AG09309 (cell line): ENCODE data around the gene CLDN3.

Experiments
- DNase-seq: peaks from one replicate; pipeline ENCODE4 v3.0.0-alpha.2; 2010; ENCODE audit warnings: low read depth
- H3K4me3 ChIP-seq: 2 replicates; pipeline ENCODE4 v1.5.1; 2011; ENCODE audit warnings: mild to moderate bottlenecking, low read depth, low read length, moderate library complexity; ENCODE audit not compliant: control insufficient read depth
- TF ChIP-seq, protein P1 (sequence below): IDR thresholded peaks from 2 replicates; pipeline ENCODE4 v1.5.1; 2011; ENCODE audit warnings: mild to moderate bottlenecking, low read depth, low read length, inconsistent platforms; ENCODE audit not compliant: insufficient read depth, control insufficient read depth; ENCODE audit errors: missing control alignments

Gene CLDN3

DNA sequence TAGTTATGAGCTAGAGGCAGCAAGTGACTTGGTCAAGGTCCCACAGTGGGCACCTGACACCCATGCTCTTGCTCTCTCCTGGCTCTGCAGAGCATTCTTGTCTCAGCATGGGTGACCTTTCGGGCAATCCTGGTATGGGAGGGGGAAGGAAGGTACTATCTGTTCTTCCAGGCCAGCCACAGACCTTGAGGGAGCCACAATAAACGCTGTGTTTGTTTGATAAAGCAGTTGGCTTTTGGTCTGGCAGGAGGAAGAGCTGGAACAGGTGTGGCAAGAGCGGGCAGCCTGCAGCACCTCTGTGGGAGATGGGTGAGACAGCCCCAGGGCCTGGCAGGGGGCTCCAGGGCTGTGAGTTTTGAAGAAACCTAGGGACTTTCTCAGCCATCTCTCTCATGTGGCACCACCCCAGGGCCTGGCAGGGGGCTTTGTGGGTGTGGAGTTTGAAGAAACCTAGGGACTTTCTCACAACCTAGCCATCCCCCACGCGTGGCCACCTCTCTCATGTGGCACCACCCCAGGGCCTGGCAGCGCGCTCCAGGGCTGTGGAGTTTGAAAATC is 11.4 kb downstream of the CLDN3 start:
- no peak overlapping the region for H3K4me3 ChIP-seq
- no peak for DNase-seq
- TF ChIP-seq, protein P1, sequence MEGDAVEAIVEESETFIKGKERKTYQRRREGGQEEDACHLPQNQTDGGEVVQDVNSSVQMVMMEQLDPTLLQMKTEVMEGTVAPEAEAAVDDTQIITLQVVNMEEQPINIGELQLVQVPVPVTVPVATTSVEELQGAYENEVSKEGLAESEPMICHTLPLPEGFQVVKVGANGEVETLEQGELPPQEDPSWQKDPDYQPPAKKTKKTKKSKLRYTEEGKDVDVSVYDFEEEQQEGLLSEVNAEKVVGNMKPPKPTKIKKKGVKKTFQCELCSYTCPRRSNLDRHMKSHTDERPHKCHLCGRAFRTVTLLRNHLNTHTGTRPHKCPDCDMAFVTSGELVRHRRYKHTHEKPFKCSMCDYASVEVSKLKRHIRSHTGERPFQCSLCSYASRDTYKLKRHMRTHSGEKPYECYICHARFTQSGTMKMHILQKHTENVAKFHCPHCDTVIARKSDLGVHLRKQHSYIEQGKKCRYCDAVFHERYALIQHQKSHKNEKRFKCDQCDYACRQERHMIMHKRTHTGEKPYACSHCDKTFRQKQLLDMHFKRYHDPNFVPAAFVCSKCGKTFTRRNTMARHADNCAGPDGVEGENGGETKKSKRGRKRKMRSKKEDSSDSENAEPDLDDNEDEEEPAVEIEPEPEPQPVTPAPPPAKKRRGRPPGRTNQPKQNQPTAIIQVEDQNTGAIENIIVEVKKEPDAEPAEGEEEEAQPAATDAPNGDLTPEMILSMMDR = no peak

DNA sequence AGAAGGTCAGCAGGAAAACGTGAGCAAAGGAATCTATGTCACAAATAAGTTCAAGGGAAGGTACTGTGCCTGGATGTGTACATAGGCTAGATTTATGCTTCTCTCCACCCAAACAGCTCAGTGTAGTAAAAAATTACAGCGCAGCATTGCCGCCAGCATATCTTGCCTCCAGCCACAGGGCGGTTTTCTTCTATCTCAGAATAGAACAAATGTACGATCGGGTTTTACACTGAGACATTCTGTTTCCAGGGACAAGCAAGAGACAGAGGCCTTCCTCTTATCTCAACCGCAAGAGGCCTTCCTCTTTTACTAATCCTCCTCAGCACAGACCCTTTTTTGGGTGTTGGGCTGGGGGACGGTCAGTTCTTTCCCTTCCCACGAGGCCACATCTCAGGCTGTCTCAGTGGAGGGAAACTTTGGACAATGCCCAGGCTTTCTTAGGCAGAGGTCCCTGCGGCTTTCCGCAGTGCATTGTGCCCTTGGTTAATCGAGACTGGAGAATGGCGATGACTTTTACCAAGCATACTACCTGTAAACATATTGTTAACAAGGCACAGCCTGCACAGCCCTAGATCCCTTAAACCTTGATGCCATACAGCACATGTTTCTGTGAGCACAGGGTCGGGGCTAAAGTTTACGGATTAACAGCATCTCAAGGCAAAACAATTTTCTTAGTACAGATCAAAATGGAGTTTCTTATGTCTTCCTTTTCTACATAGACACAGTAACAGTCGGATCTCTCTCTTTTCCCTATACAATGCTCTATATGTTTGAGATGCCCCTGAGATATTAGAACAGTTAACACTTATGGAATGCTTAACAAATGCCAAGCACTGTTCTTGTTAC is 19.9 kb downstream of the CLDN3 start:
- TF ChIP-seq, protein P1 = no peak
- H3K4me3 ChIP-seq = no peak overlapping the region
- no peak for DNase-seq

DNA sequence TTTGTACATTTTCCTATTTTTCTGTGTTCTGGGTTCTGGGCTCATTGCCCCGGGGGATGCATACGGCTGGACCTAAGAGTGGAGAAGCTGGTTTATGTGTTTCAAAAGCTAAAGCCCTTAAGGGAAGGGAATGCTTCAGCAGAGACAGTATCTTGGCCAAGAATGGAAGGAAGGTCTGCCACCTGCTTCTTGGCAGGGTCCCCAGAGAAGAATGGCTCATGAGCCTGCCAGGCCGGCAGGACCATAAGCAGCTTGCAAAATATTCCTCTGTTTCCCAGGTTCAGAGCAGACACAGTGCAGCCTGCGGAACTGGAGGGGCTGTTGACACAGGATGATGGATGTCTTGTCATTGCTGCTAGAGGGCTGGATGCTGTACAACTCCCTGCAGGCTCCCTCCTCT is 23.7 kb downstream of the CLDN3 start:
- TF ChIP-seq, protein P1 = no peak
- DNase-seq = no peak
- no peak overlapping the region for H3K4me3 ChIP-seq

DNA sequence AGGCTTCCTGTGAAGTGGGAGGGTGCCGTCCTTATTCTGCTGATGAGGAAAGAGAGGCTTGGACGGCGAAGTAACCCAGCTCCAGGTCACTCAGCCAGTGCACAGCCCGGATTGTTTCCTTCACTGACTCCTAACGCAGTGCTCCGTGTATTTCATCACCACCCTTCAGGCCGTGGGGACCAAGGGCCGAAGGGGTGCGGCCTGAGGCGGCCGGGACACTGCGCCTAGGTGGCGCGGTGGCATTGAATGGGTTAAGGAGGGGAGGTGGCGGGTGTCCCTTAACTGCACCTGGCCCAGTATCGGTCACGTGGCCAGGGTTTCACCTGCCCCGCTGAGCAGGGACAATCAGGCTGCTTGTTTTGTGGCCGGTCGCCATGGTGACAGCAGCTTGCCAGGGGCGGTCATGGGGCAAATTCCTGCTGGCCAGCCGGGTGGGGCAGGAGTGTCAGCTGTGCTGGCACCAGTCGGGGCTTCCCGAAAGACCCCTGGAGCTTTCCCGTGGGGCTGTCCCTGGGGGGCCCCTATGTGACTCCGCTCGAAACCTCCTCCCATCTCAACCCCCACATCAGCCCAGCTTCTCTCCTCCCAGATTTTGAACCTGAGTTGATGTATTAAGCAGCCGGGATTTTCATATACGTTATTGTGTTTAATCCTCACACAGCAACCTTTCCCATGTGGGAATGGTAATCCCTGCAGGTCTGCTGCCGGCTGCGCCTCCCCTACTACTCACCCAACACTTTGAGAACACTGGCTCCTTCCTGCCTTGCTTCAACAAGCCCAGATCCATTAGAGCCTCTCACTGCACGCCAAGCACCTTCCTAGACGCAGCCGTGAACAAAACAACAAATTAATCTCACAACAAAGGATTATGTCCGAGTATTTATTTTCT is 27.1 kb downstream of the CLDN3 start:
- H3K4me3 ChIP-seq = no peak overlapping the region
- DNase-seq = no peak
- TF ChIP-seq, protein P1 = no peak

DNA sequence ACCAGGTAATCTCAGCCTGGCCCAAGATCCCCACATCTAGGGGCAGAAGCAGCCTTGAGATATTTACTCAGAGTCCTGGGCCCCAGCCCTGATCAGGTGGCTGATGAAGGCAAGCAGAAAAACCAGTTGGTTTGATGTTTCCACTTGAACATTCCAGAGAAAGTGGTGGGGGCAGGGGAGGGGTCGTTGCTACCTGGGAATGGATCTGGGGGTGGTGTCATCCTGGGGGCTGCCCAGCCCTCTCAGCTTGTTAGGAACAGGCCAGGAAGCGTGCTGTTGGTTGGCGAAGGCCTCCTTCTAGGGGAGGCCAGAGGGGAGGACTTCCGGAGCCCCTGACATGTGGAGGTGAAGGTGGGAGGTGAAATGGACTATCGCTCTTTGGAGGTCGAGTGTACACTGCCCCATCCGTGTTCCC is 27.7 kb downstream of the CLDN3 start:
- TF ChIP-seq, protein P1 = no peak
- DNase-seq = no peak
- no peak overlapping the region for H3K4me3 ChIP-seq

DNA sequence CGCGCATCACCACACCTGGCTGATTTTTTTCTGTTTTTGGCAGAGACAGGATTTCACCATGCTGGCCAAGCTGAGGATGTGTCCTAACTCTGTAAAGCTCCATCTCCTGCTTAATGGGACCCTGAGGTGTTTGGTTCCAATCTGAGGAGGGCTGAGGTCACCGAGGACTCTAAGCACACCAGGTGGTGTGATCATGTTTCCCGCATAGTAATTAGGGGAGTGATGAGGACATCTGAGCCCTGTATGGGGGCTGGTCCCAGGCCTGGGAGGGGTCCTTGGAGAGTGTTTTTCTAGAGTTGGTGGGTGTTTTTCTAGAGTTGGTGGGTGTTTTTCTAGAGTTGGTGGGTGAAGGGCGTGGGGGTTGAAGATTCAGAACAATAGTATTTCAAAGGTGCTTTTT is 28.5 kb downstream of the CLDN3 start:
- DNase-seq = no peak
- TF ChIP-seq, protein P1 = no peak
- no peak overlapping the region for H3K4me3 ChIP-seq
